ENCODE measurements around the gene FAM76A. TPM values are rescaled to one million over a fixed set of nuclear protein-coding genes. Genes with fewer than 3 reads are reported as not detected.
A peak's percentile ranks its signal among the peaks of the same experiment; 100 is the strongest.

Gene FAM76A
- total and polyA plus RNA-seq, 9 of the 15 experiments (the other 6 are each of a cell fraction or from before 2014, with no cell fraction given), result 9.5 to 14.6 (median 11.4) TPM

GRCh38 chr1:27773826-27774445 is 48.2 kb downstream of the FAM76A start (continued):
- TF ChIP-seq JUN (IDR thresholded peaks at IDR 0.05; ENCODE audit: borderline replicate concordance, low read depth, low read length) (no peak), JUN (CRISPR knock-in tag; IDR thresholded peaks at IDR 0.05; ENCODE audit: borderline replicate concordance) (peak; percentile 74; the same call in 1 of the 2 replicates), SPI1 (IDR thresholded peaks at IDR 0.05; ENCODE audit: borderline replicate concordance, low read depth, low read length) (peak; percentile 93), ZNF609 (CRISPR knock-in tag; IDR thresholded peaks at IDR 0.05; ENCODE audit: borderline replicate concordance) (no peak), ZBTB7A (IDR thresholded peaks at IDR 0.05; ENCODE audit: borderline replicate concordance, control insufficient read depth, low read depth, low read length) (no peak)

Measured in K562 (cell line).